ENCODE data around the gene TAX1BP3.
"Not testable (repeated sequence)": the region's sequence is repeated elsewhere in the genome, so short reads cannot be mapped to it uniquely, and the experiment has no call there.

The TAX1BP3 gene, protein sequence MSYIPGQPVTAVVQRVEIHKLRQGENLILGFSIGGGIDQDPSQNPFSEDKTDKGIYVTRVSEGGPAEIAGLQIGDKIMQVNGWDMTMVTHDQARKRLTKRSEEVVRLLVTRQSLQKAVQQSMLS

DNA sequence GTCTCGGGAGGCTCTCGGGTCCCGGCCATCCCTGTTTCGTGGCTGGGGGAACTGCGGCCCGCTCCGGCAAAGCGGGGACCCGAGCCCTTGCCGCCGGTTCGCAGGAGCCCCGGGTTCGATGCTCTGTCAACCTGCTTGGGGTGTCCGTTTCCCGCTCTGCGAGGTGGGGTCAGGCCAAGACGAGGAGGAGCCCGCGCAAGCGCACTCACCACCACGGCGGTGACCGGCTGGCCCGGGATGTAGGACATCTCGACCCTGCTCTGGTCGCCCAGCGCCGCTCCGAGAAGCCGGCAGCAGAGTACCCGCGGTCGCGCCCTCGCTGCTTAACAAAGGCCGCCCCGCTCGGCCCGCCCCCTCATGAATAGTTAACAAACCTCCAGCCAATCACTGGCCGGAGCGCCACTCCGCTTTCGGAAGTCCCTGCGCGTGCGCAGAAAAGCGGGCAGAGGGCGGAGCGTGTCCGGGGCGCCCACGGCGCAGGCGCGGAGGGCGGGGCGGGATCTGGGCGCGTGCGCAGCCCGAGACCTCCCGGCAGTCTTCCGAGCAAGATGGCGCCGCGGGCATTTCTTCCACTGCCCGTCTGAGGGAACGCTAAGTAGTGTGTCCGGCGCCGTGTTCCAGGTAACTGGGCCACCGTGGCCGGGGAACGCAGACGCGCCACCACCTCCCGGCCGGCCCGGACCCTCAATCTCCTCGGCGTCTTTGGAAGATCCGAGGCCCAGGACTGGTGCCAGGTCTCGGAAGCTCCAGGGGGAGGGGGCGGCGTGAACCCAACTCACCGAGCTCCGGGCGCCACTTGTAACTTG is at the start of gene TAX1BP3, which contains the start of gene EMC6:
TSS of gene TAX1BP3 (minus strand) at position 300 of the 806 bp plus-strand sequence. CDS start at position 248, 52 bp downstream.
TSS of gene EMC6 (plus strand) at position 534 of the 806 bp plus-strand sequence. CDS start 335 bp downstream, outside the sequence.
- DNase-seq (ENCODE audit: low spot score), result peak; percentile 97

DNA sequence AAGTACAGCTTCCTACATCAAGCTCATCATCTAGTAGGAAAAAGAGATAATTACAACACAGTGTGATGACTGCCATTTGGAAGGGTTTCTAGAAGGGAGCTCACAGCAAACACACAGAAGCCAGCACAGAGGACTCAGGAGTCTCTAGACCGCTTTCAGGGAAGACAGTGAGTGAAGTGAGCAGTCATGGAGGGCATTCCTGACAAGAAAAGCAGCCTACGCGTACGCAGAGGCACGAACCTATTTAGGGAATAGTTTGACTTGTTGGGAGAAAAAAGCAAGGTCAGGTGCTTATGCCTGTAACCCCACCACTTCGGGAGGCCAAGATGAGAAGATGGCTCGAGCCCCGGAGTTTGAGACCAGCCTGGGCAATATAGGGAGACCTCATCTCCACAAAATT is 46.9 kb upstream of the TAX1BP3 start:
- no peak for DNase-seq (ENCODE audit: low spot score)

DNA sequence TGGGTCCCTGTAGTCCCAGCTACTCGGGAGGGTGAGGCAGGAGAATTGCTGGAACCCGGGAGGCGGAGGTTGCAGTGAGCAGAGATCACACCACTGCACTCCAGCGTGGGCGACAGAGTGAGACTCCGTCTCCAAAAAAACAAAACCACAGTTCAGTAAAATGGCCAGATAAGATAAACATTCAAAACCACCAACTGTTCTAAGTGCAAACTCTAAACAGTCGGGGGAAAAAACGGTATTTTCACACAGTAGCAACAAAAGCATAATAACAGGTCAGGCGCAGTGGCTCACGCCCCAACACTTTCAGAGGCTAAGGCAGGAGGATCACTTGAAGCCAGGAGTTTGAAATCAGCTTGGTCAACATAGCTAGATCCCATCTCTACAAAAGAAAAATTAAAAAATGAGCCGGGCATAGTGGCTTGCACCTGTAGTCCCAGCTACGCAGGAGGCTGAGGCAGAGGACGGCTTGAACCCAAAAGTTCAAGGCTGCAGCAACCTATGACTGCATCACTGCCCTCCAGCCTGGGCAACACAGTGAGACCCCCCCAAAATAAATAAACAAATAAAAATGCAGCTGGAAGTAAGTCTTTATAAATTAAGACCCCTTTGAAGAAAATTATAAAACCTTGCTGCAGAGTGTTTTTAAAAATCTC is 44.6 kb upstream of the TAX1BP3 start:
- no peak for DNase-seq (ENCODE audit: low spot score)

DNA sequence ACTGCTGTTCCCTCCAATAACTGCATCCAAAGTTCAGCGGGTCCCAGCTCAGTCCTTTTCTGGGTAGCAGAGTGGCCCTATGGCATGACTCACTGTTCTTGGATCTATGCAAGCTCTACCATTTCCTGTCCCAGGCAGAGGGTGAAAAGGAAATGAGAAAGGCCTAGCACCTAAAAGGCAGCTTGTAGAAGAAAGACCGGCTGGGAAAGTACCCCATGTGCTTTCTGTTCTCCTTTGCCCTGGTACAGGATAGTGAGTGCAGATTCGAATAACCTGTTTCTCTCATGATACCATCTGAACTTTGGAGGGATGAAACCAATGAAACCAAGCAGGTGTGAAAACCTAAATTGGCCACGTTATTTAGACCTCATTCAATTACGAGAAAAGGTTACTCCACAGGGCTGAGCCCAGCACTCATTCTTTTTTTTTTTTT is 42.6 kb upstream of the TAX1BP3 start:
- DNase-seq (ENCODE audit: low spot score), result no peak

DNA sequence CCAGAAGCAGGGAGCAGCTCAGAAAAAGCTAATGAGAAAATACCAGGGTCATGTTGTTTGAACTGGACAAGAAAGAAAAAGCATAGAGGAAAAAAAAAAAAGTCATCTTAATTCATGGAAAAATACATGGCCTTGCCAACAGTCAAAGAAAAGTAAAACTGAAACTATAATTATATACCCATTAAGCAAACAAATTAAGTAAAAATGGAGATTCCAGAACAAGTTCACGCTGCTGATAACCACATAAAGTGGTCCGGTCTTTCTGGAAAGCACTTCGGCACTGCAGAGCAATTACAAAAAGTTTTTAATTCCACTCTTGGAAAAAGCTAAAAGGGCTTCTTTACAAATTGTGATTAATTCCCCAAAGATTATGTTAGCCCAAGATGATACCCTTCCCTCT is 40.0 kb upstream of the TAX1BP3 start:
- no peak for DNase-seq (ENCODE audit: low spot score)

DNA sequence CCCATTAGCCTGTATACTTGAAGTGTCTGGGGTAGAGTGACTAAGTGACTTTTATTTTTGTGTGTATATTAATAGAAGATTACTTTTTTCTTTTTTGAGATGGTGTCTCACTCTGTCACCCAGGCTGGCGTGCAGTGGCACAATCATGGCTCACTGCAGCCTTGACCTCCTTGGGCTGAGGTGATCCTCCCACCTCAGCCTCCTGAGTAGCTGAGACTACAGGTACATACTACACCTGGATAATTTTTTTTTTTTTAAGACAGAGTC is 37.3 kb upstream of the TAX1BP3 start:
- not testable (repeated sequence) for DNase-seq (ENCODE audit: low spot score)

DNA sequence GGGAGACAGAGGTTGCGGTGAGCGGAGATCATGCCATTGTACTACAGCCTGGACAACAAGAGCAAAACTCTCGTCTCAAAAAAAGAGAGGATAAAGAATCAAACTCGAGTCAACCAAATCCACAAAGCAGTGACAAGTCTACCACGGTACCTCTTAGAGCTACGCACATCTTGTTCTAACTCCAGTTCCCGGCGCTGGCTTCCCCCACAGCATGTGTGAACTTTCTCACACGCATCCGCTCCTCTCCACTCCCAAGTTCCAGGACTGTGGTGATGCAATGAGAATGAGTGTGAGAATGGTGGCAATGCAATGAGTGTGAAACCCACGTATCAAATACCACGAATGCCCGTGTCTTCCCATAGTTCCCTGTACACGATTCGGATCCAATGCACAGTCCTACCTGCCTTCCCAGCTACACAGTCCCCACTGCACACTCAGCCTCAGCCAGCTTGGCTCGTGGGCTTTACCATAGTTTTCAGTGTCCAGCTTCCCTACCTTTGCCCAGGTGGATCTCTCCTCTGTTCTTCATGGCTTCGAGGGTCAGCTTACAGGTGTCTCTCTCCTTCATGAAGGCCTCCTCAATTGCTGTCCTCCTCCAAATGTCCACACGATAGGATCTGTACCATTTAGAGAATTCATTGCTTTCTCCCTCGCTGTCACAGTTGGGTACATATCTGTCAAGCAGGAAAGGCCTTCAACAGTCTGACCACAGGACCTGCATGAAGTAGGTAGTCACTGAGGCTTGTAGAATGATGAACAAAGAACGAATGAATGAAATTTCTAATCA is 36.7 kb upstream of the TAX1BP3 start:
- no peak for DNase-seq (ENCODE audit: low spot score)

DNA sequence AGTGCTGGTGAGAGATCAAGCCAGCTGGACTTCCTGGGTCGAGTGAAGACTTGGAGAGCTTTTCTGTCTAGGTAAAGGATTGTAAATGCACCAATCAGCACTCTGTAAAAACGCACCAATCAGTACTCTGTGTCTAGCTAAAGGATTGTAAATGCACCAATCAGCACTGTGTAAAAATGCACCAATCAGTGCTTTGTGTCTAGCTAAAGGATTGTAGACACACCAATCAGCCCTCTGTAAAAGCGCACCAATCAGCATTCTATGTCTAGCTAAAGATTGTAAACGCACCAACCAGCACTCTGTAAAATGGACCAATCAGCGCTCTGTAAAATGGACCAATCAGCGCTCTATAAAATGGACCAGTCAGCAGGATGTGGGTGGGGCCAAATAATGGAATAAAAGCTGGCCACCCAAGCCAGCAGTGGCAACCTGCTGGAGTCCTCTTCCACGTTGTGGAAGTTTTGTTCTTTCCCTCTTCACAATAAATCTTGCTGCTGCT is 33.7 kb upstream of the TAX1BP3 start:
- not testable (repeated sequence) for DNase-seq (ENCODE audit: low spot score)

DNA sequence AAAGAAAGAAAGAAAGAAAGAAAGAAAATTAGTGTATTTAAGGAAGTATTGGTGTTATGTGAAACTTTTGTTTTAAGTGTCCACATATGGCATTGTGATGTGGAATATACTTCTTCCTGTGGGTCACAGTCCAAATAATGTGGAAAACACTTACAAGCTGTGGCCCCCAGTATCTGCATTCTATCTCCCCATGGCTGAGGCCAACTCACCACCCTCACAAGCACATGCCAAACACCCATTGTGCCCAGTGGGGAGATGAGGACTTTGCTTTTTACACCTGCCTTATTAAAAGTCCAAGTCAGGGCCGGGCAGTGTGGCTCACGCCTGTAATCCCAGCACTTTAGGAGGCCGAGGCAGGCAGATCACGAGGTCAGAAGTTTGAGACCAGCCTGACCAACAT is 31.6 kb upstream of the TAX1BP3 start:
- DNase-seq (ENCODE audit: low spot score), result no peak

DNA sequence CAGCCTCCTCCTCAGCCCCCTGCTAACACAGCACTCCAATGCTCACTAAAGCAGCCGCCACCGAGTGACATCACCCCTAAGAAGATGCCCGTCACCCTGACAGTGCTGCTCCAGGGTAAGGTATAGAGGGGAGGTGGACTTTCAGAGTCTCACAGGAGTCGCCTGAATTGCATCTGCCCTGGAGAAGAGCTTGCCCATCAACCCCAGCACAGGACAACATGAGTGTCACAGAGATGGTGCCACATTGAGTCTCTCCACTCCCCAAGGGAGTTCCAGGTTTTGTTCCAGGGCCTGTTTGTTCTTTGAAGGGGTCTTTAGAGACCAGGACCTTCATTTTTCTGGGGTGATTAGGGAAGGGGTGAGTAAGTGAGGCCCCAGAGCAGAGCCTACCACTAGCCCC is 29.8 kb upstream of the TAX1BP3 start:
- no peak for DNase-seq (ENCODE audit: low spot score)

DNA sequence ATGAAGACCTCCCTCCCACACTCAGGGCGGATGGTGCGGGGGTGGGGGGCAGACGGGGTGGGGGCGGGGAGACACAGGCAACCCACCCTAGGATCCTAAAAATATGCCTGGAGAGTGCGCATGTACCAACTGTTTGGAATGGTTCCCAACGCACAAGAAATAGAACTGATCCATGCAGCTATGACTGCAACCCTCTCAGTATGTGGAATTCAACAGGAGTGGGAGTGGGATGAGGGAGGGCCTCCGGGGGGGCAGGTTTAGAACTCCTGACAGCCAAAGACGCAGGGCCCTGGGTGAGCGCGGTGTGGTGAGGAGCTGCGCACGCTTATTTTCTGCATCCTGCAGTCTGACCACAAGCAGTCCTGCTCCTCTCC is 28.7 kb upstream of the TAX1BP3 start:
- DNase-seq (ENCODE audit: low spot score), result no peak

DNA sequence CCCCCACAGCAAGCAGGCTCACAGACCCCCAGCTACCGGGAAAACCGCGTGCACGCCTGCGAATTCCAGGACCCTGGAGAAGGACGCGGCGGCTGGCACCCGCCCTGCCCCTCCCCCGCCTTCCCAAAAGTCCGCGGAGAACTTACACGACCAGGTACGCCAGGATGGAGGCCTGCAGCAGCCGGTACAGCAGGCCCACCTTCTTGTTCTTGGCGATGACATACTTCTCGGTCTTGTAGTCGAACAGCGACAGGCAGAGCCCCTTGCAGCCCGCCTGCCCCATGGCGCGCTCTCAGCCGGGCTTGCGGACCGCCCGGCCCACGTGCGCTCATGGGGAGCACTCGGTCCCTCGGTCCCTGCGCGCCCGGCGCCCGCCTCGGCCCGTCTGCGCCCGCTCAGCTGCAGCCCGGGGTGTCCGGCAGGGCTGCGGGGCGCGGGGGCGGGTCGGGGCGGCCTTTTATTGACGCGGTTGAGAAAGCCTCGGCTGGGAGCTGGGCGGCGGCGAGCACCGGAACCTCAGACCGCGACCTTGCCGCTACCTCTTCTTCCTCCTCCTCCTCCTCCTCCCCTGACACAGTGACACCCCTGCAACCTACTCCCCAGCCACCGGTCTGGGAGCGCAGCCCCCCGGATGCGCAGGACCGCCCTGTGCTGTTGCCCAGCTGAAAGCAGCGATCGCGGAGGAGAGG is 27.5 kb upstream of the TAX1BP3 start, which contains the start of gene P2RX5:
TSS of gene P2RX5 (minus strand) at position 433 of the 689 bp plus-strand sequence. CDS start at position 283, 150 bp downstream.
- DNase-seq (ENCODE audit: low spot score), result no peak

DNA sequence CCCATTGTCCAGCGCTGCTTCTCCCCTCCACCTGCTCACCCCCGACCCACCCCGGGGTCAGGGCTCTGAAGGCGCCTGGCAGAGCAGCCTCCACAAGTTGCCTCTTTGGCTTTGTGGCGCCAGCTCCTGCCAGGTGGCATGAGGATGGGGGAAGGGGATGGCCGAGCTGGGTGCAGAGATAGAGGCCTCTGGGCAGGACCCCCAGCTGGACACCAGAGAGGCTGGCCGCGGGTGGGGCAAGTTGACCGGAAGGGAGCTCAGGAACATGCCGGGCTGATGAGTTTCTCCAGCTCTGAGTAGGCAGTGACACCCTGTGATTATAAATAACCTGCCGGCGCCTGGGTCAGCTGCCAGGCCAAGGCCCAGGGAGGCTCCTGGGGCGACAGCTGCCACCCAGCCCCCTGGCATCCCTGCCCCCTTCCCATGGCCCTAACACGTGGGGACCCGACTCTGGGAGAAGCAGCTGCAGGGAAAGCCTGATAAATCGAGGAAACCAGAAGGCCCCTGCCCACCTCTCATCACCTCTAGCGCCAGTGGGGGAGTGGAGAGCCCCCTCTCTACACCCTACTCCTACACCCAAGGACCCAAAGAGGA is 26.8 kb upstream of the TAX1BP3 start:
- no peak for DNase-seq (ENCODE audit: low spot score)

DNA sequence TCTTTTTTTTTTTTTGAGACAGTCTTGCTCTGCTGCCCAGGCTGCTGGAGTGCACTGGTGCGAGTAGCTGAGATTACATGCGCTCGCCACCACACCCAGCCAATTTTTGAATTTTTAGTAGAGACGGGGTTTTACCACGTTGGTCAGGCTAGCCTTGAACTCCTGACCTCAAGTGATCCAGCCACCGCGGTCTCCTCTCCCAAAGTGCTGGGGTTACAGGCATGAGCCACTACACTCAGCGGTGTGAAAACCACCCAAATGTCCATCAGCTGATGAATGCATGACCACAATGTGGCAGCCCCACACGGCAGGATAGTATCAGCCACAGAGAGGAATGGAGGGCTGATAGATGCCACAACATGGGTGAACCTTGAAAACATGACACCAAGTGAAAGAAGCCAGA is 25.5 kb upstream of the TAX1BP3 start:
- no peak for DNase-seq (ENCODE audit: low spot score)

DNA sequence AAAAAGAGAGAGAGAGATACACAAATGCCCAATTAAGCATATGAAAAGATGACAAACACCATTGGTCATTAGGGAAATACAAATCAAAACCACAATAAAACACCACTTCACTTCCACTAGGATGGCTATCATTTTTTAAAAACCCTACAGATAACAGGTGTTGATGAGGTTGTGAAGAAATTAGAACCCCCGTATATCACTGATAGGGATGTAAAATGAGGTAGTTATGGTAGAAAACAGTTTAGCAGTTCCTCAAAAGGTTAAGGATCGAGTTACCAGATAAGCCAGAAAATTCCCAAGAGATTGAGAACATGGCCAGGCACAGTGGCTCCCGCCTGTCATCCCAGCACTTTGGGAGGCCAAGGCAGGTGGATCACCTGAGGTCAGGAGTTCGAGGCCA is 24.8 kb upstream of the TAX1BP3 start:
- no peak for DNase-seq (ENCODE audit: low spot score)

DNA sequence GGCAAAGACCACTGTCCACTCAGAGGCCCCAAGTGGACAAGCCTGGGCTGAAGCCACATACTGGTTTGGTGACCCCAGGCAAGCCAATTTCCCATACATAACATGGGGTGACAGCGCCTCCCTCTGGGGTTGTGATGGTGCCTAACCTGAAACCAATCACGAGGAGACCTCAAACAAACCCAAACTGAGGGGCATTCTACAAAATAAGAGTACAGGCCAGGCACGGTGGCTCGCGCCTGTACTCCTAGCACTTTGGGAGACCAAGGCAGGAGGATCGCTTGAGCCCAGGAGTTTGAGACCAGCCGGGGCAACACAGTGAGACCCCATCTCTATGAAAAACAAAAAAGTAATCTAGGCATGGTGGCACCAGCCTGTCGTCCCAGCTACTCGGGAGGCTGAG is 24.0 kb upstream of the TAX1BP3 start:
- no peak for DNase-seq (ENCODE audit: low spot score)

DNA sequence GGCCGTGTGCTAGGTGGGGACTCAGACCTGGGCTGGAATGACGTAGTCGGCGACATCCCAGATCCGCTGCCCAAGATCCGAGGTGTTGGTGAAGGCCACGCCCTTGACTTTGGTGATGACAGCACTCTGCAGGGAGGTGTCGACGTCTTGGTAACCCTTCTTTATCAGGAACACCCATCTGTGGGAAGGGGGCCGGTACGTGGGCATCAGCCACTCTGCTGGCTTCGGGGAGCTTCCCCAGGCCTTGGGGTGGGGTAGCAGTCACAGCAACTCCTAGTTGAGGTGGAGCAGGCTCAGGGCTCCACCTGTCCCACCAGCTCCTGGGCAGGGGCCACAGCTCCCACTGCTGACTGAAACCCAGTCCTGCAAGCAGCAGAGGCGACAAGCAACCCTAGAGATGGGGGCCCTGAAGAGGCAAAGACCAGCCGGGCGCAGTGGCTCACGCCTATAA is 23.3 kb upstream of the TAX1BP3 start:
- DNase-seq (ENCODE audit: low spot score), result no peak

DNA sequence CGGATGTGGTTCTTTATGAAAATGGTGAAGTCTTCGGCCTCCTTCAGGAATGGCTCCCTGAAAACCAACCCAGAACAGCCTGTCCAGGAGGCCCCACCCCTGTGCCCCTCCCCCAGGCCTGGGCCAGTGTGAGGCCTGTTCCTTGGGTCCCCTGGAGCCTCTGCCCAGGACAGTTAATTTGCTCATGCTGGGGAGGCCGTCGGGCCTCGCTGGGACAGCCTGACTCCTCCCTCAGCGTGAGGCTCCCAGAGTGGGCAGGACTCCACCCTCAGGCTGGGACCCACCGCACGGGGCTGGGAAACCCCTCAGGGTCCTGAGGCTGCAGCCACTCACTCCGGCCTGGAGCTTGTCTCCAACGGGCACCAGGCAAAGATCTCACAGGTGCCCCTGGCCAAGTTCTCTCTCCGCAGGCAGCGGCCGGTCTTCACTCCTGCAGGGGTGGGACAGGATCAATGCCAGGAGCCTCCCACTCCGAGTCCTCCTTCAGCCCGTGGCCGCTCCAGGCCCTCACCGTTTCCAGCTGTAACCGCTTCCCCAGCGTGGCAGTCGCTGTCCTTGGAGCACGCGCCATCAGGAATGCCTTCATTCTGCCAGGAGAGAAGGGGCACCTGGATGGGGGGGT is 21.8 kb upstream of the TAX1BP3 start:
- no peak for DNase-seq (ENCODE audit: low spot score)

DNA sequence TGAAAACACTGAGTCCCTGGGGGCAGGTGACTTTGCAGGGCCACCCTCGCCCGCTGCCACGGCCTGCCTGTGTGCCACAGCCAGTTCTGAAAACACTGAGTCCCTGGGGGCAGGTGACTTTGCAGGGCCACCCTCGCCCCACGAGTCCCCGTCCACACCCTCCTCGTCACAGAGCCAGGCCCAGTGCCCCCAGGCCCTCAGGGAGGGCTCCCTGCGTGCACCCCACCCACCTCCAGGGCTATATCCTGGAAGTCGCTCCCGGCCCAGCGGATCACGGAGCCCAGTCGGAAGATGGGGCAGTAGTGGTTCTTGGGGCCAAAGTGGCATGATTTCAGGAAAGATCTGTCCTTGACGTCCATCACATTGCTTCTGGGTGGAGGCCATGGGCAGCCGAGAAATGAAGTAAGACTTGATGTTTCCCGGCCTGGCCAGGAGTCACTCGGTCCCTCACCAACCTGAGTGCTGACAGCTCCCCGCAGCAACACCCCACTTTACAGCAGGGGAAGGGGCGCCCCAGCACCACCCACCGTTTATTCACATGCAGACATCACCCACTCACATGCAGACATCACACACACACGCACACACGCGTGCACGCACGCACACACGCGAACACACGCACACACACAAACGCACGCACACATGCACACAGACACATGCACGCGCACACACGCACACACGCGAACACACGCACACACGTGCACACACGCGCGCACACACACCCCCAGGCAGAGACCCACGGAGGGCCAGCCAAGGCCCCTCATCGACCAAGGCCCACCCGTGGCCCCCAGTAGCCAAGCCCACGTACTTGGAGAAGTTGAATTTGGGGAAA is 21.1 kb upstream of the TAX1BP3 start:
- DNase-seq (ENCODE audit: low spot score), result no peak

DNA sequence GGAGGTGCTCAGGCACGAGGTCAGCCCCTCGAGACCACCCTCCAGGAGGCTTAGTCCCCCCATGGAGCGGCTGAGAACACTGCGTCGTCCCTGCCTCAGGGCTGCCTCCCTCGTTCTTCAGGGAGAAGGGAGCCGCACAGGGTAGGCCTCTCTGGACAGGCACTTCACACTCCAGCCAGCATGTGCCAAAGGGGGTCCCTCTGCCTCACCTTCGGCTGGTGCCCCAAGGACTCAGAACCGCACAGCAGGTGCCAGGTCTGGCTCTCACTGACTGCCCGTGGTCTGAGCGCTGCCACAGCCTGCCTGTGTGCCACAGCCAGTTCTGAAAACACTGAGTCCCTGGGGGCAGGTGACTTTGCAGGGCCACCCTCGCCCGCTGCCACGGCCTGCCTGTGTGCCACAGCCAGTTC is 20.5 kb upstream of the TAX1BP3 start:
- no peak for DNase-seq (ENCODE audit: low spot score)
